ENCODE data around the gene TRMT112.

Gene TRMT112

GRCh38 chr11:64333556-64333955 lies 16.2 kb upstream of the TRMT112 start:
- H3K27me3 ChIP-seq, result no peaks in the 10 kb centered on the region
- no peaks in the 10 kb centered on the region for H3K36me3 ChIP-seq
- H3K4me1 ChIP-seq (ENCODE audit: control insufficient read depth in 1 of 2, insufficient read depth in 1 of 2, low read depth in 1 of 2, low read length in 1 of 2), result peaks cover 59% of the 10 kb centered on the region in 2 experiments
- no peaks in the 10 kb centered on the region for H3K9me3 ChIP-seq
- H3K27ac ChIP-seq, result no peak overlapping the region
- TF ChIP-seq CTCF (IDR thresholded peaks at IDR 0.05), result no peak
- H3K4me3 ChIP-seq (ENCODE audit: low read depth in 1 of 2, low read length in 1 of 2), result no peak overlapping the region

GRCh38 chr11:64331569-64332371 lies 14.4 kb upstream of the TRMT112 start:
- no peaks in the 10 kb centered on the region for H3K9me3 ChIP-seq
- peak overlapping the region; percentile 92 for H3K27ac ChIP-seq
- no peaks in the 10 kb centered on the region for H3K36me3 ChIP-seq
- H3K4me3 ChIP-seq (ENCODE audit: low read depth in 1 of 2, low read length in 1 of 2), result peak overlapping the region; percentile 32 to 61
- TF ChIP-seq CTCF (IDR thresholded peaks at IDR 0.05), result peak; percentile 65
- H3K4me1 ChIP-seq (ENCODE audit: control insufficient read depth in 1 of 2, insufficient read depth in 1 of 2, low read depth in 1 of 2, low read length in 1 of 2), result peaks cover 44 to 47% of the 10 kb centered on the region in 2 experiments
- H3K27me3 ChIP-seq, result no peaks in the 10 kb centered on the region

GRCh38 chr11:64330888-64331287 lies 13.5 kb upstream of the TRMT112 start:
- TF ChIP-seq CTCF (IDR thresholded peaks at IDR 0.05), result no peak
- H3K27me3 ChIP-seq, result no peaks in the 10 kb centered on the region
- H3K4me1 ChIP-seq (ENCODE audit: control insufficient read depth in 1 of 2, insufficient read depth in 1 of 2, low read depth in 1 of 2, low read length in 1 of 2), result peaks cover 44 to 47% of the 10 kb centered on the region in 2 experiments
- H3K4me3 ChIP-seq (ENCODE audit: low read depth in 1 of 2, low read length in 1 of 2), result peak overlapping the region in 1 of 2 experiments; percentile 61
- no peaks in the 10 kb centered on the region for H3K36me3 ChIP-seq
- H3K27ac ChIP-seq, result peak overlapping the region; percentile 92
- H3K9me3 ChIP-seq, result no peaks in the 10 kb centered on the region

GRCh38 chr11:64327993-64328392 lies 10.6 kb upstream of the TRMT112 start:
- Histone ChIP-seq H3K27me3 (no peaks in the 10 kb centered on the region), H3K27ac (no peak overlapping the region), H3K4me1 (ENCODE audit: control insufficient read depth in 1 of 2, insufficient read depth in 1 of 2, low read depth in 1 of 2, low read length in 1 of 2) (peaks cover 22% of the 10 kb centered on the region in 2 experiments), H3K4me3 (ENCODE audit: low read depth in 1 of 2, low read length in 1 of 2) (no peak overlapping the region), H3K9me3 (no peaks in the 10 kb centered on the region), H3K36me3 (peaks cover 7% of the 10 kb centered on the region)
- TF ChIP-seq CTCF (IDR thresholded peaks at IDR 0.05), result no peak

GRCh38 chr11:64327375-64327774 lies 10.0 kb upstream of the TRMT112 start:
- Histone ChIP-seq H3K27me3 (no peaks in the 10 kb centered on the region), H3K27ac (no peak overlapping the region), H3K4me3 (ENCODE audit: low read depth in 1 of 2, low read length in 1 of 2) (no peak overlapping the region), H3K9me3 (no peaks in the 10 kb centered on the region), H3K4me1 (ENCODE audit: control insufficient read depth in 1 of 2, insufficient read depth in 1 of 2, low read depth in 1 of 2, low read length in 1 of 2) (peaks cover 16% of the 10 kb centered on the region in 2 experiments), H3K36me3 (peaks cover 13% of the 10 kb centered on the region)
- no peak for TF ChIP-seq CTCF (IDR thresholded peaks at IDR 0.05)

All from neutrophil (primary cell).